ENCODE measurements around the gene HOXA3.

Gene HOXA3

DNA sequence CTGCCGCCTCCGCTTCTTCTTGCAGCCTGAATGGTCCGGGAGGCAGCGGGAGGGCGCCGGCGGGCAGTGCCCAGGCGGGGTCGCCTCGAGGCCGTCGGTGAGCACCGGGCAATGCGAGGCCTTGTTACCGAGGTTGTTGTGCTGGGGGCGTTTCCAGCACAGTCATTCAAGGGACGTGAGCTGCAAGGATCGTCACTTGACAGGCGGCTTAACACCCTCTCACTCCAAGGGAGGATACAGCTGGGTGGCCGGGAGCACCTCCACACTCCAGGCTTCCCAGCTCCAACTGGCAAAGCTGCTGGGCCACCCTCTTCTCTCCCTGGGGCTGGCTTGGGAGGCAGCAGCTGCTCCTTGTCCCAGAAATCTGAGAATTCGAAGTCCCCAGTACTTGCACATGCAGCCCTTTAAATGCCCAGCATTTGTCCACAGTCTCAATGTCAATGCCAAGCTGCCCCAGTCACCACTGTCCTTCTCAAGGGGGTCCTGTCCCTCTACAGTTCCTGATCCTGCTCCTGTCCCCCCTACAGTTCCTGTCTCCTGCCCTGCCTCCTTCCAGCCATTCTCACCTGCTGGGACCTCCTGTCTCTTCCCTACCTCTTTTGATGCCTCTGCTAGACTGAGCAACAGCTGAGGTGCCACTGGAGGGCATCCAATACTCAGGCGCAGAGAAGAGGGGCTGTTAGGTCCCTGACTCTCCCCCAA is 37.1 kb upstream of the HOXA3 start:
- no peak for DNase-seq (ENCODE audit: low spot score)

DNA sequence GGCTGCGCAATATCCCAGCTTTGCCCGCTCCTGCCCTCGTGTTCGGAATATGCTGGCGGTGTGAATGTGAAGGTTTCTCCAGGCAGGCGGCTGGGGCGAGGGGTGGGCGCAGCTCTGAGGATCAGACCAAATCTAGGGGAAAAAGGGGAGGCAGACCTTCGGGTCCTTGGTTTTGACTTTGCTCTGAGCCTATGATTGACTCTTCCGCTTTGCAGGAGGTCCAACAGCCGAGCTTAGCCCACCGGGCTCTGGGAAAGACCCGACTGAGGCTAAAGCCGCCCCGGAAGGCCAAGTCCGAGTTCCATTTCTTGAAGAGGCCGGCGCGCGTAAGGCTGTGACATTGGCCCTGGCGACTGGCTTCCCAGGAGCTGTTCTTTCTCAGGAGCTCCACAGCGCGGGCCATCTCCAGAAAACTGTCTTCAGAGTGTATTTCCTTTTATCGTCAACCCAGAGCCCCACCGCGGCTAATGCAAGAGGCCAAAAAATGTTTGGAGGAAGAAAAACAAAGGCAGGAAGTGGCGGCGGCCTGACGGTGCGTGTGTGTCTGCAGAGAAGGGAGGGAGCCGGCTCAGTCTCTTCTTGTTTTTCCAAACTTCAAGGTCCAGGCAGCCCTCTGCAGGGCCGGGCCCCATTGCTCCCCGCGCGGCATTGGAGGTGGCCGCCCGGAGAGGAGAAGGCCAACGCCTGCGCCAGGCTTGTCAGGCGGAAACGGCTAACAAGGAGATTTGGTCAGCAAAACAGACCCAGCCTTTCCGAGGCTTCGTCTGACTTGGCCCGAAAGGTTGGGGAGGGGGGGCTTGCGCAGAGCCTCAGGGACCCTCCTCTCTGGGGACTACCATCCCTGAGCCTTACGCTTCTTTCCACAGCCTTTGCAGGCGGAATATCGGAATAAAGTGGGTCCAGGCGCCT is 36.3 kb upstream of the HOXA3 start:
- no peak for DNase-seq (ENCODE audit: low spot score)

DNA sequence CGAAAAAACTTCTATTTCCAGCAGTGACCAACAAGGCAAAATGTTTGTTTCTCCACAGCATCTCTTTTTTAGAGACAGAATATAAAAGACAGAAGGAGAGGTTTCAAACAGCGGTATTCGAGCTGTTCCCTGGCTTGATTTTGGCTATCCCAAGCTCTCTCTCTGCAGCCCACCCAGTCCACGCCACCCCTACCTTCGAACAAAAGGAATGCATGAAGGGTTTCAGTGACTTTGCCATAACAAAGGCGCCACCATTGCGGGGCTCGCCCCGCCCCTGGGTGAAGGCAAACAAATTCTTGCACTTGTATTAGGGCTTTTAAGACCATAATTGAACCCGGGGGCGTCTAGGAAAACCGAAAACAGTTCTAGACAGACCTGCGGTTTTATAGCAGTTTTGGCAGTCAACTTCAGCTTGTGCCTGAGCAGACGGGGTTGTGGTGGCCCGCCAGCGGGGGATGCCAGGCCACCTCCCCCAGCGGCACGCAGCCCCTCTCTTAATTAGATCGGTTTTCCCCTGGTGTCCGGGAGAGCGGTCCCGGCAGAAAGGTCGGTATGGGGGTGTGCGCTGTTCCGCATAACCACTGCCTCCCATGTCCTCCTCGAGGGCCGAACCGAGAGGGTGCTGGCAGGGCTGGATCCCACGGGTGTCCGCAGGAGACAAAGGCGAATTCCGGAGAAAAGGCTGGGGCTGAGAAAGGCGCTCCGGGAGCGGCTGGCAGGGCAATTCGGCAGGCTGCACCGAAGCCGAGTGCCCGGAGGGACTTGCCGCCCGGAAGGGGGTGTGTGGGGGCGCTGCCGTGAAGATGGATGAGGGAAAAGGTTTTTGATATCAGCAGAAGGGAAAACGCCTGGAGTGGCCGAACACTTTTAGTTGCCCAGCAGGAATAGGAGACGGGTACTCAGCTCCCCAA is 35.3 kb upstream of the HOXA3 start:
- no peak for DNase-seq (ENCODE audit: low spot score)

DNA sequence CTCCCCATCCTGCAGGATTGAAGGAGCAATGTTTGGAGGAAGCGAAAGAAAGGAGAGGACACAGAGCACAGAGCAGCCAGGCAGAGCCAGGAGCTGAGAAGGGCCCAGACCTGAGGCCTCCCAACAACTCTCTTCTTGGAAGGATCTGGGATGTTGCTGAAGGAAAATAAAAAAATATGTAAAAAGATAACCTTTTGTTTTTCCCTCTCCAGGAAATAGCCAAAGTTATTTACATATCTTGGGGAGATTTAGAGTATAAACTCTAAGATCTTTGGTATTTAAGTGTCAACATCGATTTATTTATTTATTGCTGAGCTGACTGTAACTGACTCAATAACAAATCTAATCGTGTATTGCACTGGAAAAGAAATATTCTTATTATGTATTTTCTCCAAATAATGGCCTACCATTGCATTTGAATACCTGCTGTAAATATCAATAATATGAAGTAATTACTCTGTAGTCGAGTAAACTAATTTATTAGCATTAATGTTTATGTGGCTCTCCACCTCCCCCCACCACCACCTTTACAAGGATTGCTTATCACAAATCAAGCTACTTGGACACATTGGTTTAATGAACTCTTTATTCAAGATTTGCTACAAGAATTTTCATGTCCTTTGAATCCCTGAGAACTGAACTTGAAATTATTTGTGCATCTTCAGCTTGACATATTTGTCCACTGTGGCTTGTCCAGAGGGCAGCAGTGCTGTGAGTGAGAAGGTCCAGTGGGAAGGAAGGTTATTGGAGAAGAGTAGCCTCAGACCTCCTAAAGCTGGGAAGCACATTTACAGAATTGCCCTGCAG is 34.5 kb upstream of the HOXA3 start:
- DNase-seq (ENCODE audit: low spot score) = no peak

DNA sequence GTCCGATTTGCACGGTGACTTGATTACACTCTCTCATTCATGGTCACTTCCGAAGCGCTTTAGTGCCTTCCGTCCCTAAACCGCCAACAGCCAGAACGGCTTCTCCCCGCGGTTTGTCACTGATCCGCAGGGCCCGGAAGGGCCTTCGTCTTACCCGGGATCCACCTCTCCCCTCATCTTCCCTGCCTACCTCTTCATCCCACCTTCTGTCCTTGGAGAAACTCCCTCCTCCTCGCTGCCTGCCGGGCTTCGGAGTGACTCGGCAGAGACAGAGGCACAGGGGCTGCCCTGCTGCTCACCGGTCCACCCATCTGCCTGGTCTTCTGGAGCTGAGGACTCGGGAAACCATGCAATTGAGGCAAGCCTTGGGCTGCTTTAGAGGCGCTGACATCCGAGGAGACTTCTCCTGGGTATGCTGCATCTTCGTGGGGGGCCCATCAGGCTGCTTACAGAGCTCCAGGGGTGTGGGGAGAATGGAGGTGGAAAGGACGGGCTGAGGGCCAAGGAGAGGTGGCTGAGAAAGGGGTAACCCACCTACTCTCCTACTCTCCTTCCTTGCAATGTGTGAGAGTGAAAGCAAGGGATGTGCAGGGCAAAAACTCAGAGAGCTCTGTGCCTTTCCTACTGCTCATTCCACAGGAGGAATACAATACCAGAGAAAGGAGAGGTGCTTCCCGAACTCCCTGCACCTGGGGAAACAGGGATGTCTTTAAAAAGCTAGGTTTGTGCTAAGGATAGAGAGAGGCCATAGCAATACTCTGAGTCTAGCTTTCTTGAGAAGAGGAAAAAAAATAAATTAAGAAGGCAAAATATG is 33.7 kb upstream of the HOXA3 start:
- DNase-seq (ENCODE audit: low spot score) = no peak

DNA sequence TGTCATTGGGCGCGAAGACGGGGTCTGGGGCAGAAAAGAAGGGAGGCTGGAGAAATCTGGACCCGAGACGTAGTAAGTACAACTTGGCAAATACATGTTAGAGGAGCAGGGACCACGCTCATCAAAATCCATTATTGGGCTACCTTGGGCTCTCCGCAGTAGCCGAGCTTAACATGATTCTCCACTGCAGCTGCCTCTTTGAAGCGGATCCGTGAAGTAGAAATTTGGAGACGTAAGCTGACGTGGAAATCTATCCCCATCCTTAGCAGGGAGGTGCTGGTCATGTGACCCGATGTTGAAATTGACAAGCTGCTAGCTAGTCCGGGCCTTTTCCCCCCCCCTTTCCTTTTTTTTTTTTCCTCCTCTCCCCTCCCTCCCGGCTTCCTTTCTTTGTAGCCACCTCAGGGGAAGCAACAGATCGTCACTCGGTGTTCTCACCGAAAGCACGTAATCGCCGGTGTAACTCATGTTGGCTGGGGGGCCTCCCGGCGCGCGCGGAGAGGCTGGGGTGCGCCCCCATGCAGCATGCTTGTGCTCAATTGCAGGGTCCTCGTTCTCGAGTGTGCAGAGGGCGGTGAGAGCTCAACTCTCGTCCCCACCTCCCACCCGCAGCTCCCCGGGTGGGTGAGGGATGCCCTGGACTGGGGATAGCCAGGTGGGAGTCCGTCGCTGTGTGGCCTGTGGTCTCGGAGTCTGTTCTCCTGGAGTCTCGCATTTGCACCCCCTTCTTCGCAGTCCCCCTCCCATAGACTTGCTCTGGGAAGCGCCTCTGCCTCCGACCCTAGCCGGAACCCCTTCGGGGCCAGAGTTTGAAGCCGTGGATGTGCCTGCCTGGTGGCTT is 32.9 kb upstream of the HOXA3 start, which contains the start of gene HOXA11:
Gene HOXA11 (minus strand): TSS at position 220 of the 841 bp plus-strand sequence. CDS start 88 bp downstream, at position 132.
- peak; percentile 87 for DNase-seq (ENCODE audit: low spot score)

DNA sequence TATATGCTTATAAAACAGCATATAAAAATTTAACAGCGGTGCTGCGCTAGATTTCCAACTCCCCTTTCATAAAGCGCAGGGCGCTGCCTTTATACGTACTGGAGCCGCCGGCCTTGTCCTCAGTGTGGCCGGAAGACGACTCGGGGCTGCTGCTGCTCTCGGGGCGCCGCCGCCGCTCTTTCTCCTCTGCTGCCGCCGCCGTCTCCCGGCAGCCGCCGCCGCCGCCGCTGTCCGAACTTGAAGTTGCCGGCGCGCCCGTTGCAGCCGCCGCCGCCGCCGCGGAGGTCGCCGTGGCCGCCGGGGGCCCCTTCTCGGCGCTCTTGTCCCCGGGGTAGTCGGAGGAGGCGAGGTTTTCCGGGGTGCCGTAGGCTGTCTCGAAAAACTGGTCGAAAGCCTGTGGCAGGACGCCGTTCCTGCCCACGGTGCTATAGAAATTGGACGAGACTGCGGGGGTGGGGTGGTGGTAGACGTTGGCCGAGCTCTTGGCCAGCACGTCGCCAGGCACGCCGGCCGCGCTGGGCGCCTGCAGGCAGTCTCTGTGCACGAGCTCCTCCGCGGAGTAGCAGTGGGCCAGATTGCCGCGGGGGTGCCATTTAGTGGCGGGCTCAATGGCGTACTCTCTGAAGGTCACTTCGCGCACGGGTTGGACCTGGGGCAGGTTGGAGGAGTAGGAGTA is 32.1 kb upstream of the HOXA3 start:
- no peak for DNase-seq (ENCODE audit: low spot score)

DNA sequence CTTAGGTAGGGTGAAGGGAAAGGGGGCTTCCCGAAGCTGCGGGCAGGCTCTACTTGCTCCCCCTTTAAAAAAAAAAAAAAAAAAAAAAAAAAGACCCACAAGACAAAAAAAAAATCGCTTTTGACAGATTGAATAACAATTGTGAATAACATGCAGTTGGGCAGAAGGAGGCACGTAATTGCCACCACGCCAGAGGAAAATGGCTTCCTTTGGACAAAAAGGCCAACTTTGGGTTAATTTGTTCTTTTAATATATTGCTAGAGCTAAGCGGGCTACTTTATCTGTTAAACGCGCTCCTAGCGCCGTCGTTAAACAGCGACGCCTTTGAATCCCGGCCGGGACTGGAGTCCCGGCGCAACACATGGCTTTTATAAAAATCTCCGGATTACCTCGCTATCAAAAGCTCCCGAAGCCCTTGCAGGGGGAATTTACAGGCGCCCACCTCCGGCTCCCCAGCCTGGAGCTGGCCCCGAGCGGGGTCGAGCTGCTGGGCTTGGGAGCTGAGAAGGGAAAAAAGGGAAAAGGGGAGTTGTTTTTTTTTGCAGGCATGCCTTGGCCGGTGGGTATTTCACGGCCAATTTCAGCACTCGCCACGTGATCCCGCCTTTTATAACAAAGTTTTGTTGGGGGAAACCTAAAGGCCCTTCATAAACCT is 31.4 kb upstream of the HOXA3 start:
- DNase-seq (ENCODE audit: low spot score) = no peak

DNA sequence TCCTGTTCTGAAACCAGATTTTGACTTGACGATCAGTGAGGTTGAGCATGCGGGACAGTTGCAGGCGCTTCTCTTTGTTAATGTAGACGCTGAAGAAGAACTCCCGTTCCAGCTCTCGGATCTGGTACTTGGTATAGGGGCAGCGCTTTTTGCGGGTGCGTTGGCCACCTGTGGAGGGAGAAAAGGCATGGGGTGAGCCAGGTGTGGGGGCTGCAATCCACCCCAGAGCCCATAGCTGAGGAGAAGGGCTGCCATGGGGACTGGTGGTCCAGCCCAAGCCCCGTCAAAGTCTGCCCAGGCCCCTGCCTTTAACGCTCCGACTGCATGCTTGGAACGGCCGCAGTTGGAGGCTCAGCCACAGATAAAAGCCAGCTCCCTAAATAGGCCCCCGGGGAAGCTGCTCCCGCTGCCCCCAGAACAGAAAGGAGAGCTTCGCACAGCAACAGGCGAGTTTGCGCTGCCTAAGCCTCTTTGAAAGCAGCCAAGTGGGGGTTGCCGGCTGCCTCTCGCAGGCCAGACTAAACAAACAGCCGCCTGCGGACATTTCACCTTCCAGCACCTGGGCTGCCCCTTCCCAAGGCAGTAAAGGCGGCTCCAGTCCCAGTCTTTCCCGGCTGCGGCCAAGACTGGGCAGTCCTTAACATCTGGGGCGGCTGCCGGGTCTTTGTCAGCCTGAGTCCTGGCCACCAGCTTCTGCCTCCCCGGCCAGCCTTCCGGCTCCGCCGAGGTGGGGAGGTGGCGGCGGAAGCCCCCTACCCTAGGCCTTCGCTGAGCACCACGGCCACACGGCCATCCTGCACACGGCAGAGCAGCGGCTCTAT is 30.7 kb upstream of the HOXA3 start:
- no peak for DNase-seq (ENCODE audit: low spot score)

DNA sequence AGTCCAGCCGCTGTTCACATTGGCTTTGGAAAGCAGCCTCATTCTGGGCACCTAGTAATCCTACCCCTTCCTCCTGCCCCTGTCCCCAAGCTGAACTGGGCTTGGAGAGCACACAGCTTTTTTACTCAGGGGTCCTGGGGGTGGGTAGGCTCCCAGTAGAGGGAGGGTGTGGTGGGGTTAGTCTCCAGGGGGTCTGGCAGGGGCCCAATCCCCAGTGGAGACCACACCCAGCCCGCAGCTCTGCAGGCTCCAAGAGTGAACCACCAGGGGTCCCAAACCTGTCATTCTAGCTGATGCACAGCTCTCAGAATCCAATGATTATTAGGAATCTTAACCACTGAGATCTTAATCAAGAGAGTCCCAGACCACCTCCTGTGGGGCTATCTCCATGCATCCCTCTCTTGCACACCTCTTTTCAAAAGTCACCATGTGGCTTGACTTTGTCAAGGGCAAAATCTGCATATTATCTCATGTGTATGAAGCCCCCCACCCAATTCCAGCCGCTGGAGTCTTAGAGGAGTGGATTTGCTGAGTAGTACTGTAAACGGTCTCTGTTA is 30.0 kb upstream of the HOXA3 start:
- DNase-seq (ENCODE audit: low spot score) = no peak

DNA sequence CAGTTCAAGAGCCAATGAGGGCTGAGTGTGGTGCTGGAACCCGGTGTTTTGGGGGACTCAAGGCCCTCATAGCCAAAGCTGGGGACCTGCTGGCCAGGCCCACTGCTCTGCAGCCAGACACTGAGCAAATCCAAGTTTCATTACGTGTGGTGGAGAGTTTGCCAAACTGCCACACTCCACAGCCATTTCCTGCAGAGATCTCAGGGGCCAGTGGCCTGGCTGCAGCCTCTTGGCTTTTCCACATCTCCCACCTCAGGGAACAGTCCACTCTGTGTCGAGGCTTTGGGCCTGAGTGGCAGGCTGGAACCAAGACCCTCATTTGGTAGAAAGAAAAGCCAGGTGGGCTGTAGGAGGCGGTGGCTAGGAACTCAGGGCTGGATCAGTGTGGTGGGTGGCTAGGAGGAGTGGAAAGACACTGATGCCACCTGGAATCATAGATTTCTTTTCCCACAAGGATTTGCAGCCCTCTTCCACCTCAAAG is 29.5 kb upstream of the HOXA3 start:
- no peak for DNase-seq (ENCODE audit: low spot score)

DNA sequence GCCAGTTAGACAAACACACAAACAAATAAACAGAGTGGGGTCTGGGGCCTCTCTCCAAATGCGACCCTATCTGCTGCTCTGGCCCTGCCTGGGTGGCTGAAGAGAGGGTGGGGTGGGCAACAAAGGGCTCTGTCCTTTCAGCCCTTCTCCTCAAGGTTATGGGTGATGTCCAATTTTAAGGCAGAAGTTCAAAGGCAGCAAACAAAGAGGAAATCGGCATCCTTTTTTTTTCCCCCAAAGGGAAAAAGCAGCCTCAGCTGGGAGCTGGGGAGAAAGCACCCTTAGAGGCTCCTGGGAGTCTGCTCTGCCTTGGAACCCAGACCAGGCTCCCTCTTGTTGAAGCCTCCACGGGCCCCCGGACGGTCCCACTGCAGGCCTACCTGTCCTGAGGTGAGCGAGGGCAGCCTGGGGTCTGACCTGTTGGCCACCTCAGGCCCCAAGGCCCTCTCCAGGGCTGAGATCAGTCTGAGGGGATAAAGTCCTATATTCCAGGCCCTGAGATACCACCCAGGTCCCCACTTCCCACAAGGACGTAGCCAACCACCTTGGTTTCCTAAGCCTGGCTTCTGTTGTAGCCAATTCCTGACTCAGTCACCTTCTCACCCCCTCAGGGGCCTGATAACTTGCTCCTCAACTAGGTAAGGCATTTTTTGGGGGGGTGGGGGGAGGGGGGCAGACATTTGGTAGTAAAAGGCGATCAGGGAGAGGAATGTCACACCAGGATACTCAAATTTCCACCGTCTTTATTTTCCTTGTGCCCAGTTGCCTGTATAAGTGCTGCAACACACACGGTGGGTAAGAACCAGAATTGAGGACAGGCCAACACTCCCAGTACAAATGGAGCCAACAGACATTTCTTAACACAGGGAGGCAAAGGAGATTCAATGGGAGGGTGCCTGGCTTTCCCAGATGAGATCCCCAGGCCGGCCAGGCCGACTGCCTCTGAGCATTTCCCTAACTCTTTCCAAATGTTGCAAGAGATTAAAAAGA is 28.3 kb upstream of the HOXA3 start:
- DNase-seq (ENCODE audit: low spot score) = no peak

DNA sequence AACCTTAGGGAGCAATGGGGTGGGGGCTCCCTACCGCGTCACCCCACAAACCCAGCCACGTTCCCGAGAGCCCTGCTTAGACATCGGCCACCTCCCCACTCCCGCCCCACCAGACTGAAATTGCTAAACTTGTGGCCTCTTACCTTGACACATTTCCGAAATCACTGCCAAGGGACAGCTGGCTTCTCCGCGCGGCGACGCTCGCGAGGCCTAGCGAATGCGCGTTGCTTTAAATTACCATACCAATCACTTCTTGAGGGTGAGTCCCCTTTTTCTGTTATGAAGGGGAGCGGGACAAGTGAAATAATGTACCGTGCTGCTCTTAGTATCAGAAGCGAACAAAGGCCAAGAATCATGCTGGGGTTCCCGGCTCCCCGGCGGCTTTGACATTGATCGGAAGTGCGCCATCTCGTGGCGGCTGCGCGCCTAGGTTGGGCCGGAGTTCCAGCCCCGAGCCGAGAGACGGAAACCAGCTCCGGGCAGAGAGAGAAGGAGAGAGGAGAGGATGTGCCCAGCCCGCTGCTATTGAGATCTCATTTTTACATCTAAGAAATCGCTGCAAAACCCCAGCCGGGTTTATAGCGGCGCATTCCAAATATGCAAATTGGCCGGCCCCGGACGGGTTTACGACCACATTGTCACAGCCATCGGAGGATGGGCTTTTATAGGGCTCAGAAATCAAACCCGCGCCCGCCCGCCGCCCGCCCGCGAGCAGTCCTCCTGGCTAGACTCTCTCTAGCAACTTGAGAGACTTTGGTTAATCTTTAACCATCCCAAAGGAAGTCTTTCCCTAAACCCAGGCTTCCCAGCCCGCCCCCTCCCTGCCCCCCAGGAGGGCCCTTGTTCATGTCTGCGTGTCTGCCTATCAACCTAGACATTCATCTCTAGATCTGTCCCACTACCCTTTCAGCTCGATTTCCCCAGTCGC is 27.4 kb upstream of the HOXA3 start:
- DNase-seq (ENCODE audit: low spot score) = peak; percentile 94

DNA sequence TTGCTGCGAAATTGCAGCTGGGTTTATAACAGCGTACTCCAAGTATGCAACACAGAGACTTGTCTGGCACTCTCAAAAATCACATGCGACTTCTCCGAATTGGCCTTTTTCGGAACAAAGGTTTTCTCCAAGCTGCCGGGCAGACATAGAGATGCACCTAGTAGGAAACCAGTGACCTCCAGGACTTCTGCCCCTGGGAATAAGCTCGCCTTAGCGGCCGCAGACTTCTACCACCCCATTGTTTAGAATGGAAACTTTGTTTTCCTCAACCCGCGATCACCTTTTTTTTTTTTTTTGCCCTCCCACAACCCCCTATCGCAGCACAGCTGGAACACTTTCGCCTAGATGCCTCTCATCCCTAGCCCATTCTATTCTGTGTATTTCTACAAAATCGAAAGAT is 26.6 kb upstream of the HOXA3 start:
- DNase-seq (ENCODE audit: low spot score) = no peak

DNA sequence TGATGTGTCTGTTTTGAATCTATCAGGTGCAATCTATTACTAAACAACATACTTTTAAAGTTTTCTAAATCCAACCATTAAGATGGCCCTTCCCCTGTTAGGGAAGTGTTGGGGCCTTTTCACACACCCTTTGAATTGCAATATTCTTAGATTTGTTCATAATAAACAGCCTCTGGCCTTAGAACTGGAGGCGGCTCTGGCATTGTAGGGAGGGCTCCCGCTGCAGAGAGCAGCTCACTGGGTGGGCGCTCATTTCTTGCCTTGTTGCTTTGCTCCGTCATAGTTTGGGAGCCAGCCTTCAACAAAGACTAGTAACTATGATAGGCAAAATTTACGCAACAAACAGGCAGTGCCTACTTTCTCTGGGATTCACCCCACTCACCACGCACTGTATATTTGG is 26.0 kb upstream of the HOXA3 start:
- no peak for DNase-seq (ENCODE audit: low spot score)

Measured in HuH-7 (cell line).